CD4-positive, alpha-beta T cell (primary cell): Measurements from ENCODE around the gene THSD7B. TPM values are rescaled to one million over a fixed set of nuclear protein-coding genes. Genes with fewer than 3 reads are reported as not detected.

ENCODE experiments used
- ATAC-seq: fragments of 200-7000 bp; cut with Tn5 transposase; one replicate; pipeline ENCODE4 v1.10.0; 2022; ENCODE audit warnings: mild to moderate bottlenecking; ENCODE audit not compliant: poor library complexity
- CTCF ChIA-PET: fragments of 350-600 bp; sonication (Branson Sonifier 250); formaldehyde crosslinking; loops from one replicate; lab custom pipeline; 2021; ENCODE audit warnings: antibody characterized with exemption, inconsistent platforms; lab: Charles Lee
- POLR2A ChIA-PET: fragments of 350-600 bp; sonication (Branson Sonifier 250); formaldehyde crosslinking; loops from one replicate; lab custom pipeline; 2021; ENCODE audit warnings: antibody characterized with exemption, inconsistent platforms; lab: Charles Lee
- DNase-seq, 14 experiments: peaks; one replicate each; pipeline ENCODE4 v3.0.0-alpha.2; 2013 to 2020; ENCODE audit warnings: mixed read lengths in 2 of 14
- H3K27ac ChIP-seq, 2 donors: one replicate each; pipeline versions ENCODE4 v1.5.1 to v1.7.0; 2013; ENCODE audit warnings: low read length in 2 of 2, low read depth in 1 of 2, mild to moderate bottlenecking in 1 of 2
- H3K27me3 ChIP-seq, 2 experiments: 1 replicate in 1 of 2; 2 replicates in 1 of 2; pipeline versions ENCODE4 v1.6.1 to v1.7.0; 2013; ENCODE audit warnings: low read length in 2 of 2, control low read depth in 1 of 2, mild to moderate bottlenecking in 1 of 2, moderate library complexity in 1 of 2; ENCODE audit not compliant: insufficient read depth in 2 of 2, control insufficient read depth in 1 of 2
- H3K36me3 ChIP-seq: one replicate; pipeline ENCODE4 v1.6.1; 2013; ENCODE audit warnings: low read length, control low read depth; ENCODE audit not compliant: insufficient read depth
- H3K4me1 ChIP-seq: one replicate; pipeline ENCODE4 v1.6.1; 2013; ENCODE audit warnings: low read length, control low read depth; ENCODE audit not compliant: insufficient read depth
- H3K4me3 ChIP-seq: one replicate; pipeline ENCODE4 v1.5.1; 2013; ENCODE audit warnings: mild to moderate bottlenecking, low read length, moderate library complexity
- H3K9me3 ChIP-seq, 2 experiments: 1 replicate in 1 of 2; 2 replicates in 1 of 2; pipeline versions ENCODE4 v1.6.1 to v1.7.0; 2013; ENCODE audit warnings: low read length in 2 of 2, mild to moderate bottlenecking in 2 of 2, control low read depth in 1 of 2, moderate library complexity in 1 of 2; ENCODE audit not compliant: control insufficient read depth in 1 of 2, insufficient read depth in 1 of 2
- H3K27ac Mint-ChIP-seq: one replicate; pipeline ENCODE4 v1.8.0; 2020; ENCODE audit warnings: mixed read lengths
- H3K27me3 Mint-ChIP-seq: one replicate; pipeline ENCODE4 v1.8.0; 2021; ENCODE audit warnings: mixed read lengths
- H3K36me3 Mint-ChIP-seq: one replicate; pipeline ENCODE4 v1.8.0; 2021; ENCODE audit warnings: low read depth, mixed read lengths
- H3K4me1 Mint-ChIP-seq: one replicate; pipeline ENCODE4 v1.8.0; 2021; ENCODE audit warnings: low read depth, mixed read lengths
- H3K4me3 Mint-ChIP-seq: one replicate; pipeline ENCODE4 v1.8.0; 2020; ENCODE audit warnings: mild to moderate bottlenecking, mixed read lengths
- H3K9me3 Mint-ChIP-seq: one replicate; pipeline ENCODE4 v1.8.0; 2020; ENCODE audit warnings: mixed read lengths
- intact Hi-C, 2 experiments: fragments of 100-400 bp; cut with DNase I in 1 of 2; cut with micrococcal nuclease in 1 of 2; formaldehyde crosslinking; loops; one replicate each; pipeline versions ENCODE4 v1.15.1 to v1.9.0; 2023 to 2025; cut with DNase I, micrococcal nuclease
- total RNA-seq, 174 experiments: library from RNA in 2 of 174; stranded (reverse) in 2 of 174; gene quantifications; one replicate each; pipeline ENCODE4 v1.2.3 and lab custom pipeline; 2021 to 2026
- TF ChIP-seq, protein P1 (sequence below): fragments of 200-600 bp; IDR thresholded peaks from one replicate; pipeline ENCODE4 v1.8.0; 2022; ENCODE audit warnings: antibody characterized with exemption, mild to moderate bottlenecking

THSD7B gene
- total RNA-seq, 2 experiments from 2014 or later = not detected

- intact Hi-C loops = no loop called here
- POLR2A ChIA-PET = no interaction called here
- CTCF ChIA-PET = no interaction called here
- TF ChIP-seq, protein P1, sequence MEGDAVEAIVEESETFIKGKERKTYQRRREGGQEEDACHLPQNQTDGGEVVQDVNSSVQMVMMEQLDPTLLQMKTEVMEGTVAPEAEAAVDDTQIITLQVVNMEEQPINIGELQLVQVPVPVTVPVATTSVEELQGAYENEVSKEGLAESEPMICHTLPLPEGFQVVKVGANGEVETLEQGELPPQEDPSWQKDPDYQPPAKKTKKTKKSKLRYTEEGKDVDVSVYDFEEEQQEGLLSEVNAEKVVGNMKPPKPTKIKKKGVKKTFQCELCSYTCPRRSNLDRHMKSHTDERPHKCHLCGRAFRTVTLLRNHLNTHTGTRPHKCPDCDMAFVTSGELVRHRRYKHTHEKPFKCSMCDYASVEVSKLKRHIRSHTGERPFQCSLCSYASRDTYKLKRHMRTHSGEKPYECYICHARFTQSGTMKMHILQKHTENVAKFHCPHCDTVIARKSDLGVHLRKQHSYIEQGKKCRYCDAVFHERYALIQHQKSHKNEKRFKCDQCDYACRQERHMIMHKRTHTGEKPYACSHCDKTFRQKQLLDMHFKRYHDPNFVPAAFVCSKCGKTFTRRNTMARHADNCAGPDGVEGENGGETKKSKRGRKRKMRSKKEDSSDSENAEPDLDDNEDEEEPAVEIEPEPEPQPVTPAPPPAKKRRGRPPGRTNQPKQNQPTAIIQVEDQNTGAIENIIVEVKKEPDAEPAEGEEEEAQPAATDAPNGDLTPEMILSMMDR = no peak
- Mint-ChIP-seq H3K27me3 (no peaks in the 10 kb centered on the region), H3K9me3 (no peaks in the 10 kb centered on the region), H3K36me3 (no peaks in the 10 kb centered on the region), H3K27ac (no peak overlapping the region), H3K4me3 (no peak overlapping the region), H3K4me1 (no peaks in the 10 kb centered on the region)
- Histone ChIP-seq H3K36me3 (no peaks in the 10 kb centered on the region), H3K9me3 (no peaks in the 10 kb centered on the region), H3K4me1 (no peaks in the 10 kb centered on the region), H3K4me3 (no peak overlapping the region), H3K27ac (no peak overlapping the region), H3K27me3 (no peaks in the 10 kb centered on the region)
- ATAC-seq = no peak
- DNase-seq = no peak
These were observed 62.8 kb downstream of the THSD7B start for GRCh38 chr2:136828162-136828561.

GRCh38 chr2:136828774-136829173, 63.4 kb downstream of the THSD7B start:
- H3K4me1 Mint-ChIP-seq = no peaks in the 10 kb centered on the region
- Histone ChIP-seq H3K4me3 (no peak overlapping the region), H3K9me3 (no peaks in the 10 kb centered on the region), H3K36me3 (no peaks in the 10 kb centered on the region), H3K4me1 (no peaks in the 10 kb centered on the region), H3K27me3 (no peaks in the 10 kb centered on the region), H3K27ac (no peak overlapping the region)
- ATAC-seq (no peak), DNase-seq (no peak)
- CTCF ChIA-PET = no interaction called here
- no peaks in the 10 kb centered on the region for H3K36me3 Mint-ChIP-seq
- intact Hi-C loops = no loop called here
- H3K27me3 Mint-ChIP-seq = no peaks in the 10 kb centered on the region
- no peak overlapping the region for H3K27ac Mint-ChIP-seq
- H3K4me3 Mint-ChIP-seq = no peak overlapping the region
- POLR2A ChIA-PET = no interaction called here
- peaks cover 1% of the 10 kb centered on the region for H3K9me3 Mint-ChIP-seq
- TF ChIP-seq, protein P1 = no peak

- Mint-ChIP-seq H3K4me1 (no peaks in the 10 kb centered on the region), H3K36me3 (no peaks in the 10 kb centered on the region), H3K27me3 (peaks cover 3% of the 10 kb centered on the region), H3K27ac (no peak overlapping the region), H3K9me3 (no peaks in the 10 kb centered on the region), H3K4me3 (no peak overlapping the region)
- TF ChIP-seq, protein P1 = no peak
- Histone ChIP-seq H3K27ac (no peak overlapping the region), H3K27me3 (no peaks in the 10 kb centered on the region), H3K36me3 (no peaks in the 10 kb centered on the region), H3K4me3 (no peak overlapping the region), H3K4me1 (no peaks in the 10 kb centered on the region), H3K9me3 (no peaks in the 10 kb centered on the region)
- ChIA-PET POLR2A (no interaction called here), CTCF (no interaction called here)
- ATAC-seq (no peak), DNase-seq (no peak)
- intact Hi-C loops = no loop called here
These were observed 79.2 kb downstream of the THSD7B start for GRCh38 chr2:136844546-136844945.
